GM21447 (cell line): ENCODE measurements around the gene UNC5C.
"Not testable (repeated sequence)": the region's sequence is repeated elsewhere in the genome, so short reads cannot be mapped to it uniquely, and the experiment has no call there.

Experiments
- ATAC-seq: cut with Tn5 transposase; IDR thresholded peaks from one replicate; pipeline ENCODE4 v1.9.1; 2021; ENCODE audit not compliant: unreplicated experiment

Gene UNC5C

DNA sequence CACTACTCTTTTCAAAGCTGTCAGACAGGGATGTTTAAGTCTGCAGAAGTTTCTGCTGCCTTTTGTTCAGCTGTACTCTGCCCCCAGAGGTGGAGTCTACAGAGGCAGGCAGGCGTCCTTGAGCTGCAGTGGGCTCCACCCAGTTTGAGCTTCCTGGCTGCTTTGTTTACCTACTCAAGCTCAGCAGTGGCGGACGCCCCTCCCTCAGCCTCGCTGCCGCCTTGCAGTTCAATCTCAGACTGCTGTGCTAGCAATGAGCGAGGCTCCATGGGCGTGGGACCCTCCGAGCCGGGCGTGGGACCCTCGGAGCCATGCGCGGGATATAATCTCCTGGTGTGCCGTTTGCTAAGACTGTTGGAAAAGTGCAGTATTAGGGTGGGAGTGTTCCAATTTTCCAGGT is 409.3 kb downstream of the UNC5C start:
- not testable (repeated sequence) for ATAC-seq

DNA sequence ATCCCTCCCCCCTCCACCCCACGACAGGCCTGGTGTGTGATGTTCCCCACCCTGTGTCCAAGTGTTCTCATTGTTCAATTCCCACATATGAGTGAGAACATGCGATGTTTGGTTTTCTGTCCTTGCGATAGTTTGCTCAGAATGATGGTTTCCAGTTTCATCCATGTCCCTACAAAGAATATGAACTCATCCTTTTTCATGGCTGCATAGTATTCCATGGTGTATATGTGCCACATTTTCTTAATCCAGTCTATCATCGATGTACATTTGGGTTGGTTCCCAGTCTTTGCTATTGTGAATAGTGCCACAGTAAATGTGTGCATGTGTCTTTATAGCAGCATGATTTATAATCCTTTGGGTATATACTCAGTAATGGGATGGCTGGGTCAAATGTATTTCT is 414.8 kb downstream of the UNC5C start:
- ATAC-seq = not testable (repeated sequence)

DNA sequence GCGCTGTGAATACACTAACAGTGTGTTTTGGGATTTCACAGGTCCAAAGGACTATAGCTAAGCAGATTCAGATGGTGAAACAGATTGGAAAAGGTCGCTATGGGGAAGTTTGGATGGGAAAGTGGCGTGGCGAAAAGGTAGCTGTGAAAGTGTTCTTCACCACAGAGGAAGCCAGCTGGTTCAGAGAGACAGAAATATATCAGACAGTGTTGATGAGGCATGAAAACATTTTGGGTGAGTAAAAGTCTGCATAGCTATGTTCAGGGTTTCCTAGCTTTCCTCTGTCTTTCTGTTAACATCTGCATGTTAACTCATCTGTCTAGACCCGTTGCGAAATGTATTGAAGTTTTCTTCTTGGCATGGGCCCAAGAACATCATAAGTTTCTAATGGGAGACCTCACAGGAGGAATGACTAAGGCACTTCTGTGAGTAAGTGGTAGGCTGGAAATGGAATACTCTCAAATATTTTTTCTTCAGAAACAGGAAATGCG is 418.9 kb downstream of the UNC5C start:
- ATAC-seq = no peak

DNA sequence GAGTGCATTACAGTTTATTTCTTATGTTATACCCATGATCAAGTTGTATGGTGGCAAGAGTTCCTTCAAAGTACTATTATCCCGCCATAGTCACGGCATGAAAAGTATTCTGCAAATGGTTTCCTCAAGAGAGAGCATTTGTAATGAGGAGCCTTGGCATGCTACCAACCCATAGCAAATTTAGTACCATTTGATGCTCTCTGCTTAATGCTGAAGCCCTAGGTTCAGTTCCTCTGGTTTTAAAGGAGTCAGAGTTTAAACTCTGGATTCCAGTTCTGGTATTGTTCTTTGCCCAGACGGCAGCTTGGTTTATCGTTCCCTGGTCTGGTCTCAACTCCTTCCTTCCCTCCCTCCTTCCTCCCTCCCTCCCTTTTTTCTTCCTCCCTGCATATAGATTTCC is 419.7 kb downstream of the UNC5C start:
- ATAC-seq = no peak

DNA sequence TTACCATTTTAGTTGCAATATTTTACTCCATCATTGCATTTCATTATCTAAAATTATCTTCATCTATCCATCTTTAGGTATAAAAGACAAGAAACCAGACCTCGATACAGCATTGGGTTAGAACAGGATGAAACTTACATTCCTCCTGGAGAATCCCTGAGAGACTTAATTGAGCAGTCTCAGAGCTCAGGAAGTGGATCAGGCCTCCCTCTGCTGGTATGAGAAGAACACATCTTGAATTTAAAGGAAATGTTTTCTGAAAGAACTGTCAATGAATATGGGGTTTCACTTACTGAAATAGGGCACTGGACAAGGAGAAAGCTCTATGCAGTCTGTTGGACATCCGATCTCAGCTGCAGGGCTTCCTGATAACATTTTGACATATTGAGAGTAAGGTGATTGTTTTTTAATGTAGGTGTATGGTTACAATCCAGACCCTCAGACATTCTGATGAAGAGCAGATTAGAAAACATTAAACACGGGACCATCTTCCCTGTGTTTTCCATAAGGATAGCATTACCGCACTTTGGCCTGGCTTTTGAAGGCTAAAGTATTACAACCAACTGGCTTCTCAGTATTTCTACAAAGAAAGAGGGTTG is 423.8 kb downstream of the UNC5C start:
- no peak for ATAC-seq

DNA sequence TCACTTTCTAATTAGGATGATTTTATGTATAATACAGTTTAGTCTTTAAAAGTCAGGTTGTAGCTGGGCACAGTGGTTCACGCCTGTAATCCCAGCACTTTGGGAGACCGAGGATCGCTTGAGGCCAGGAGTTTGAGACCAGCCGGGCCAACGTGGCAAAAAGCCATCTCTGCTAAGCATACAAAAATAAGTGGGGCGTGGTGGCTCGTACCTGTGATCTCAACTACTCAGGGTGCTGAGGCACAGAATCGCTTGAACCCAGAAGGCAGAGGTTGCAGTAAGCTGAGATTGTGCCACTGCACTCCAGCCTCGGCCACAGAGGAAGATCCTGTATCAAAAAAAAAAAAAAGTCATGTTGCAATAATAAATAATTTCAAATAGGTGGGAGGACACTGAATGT is 426.8 kb downstream of the UNC5C start:
- ATAC-seq = no peak

DNA sequence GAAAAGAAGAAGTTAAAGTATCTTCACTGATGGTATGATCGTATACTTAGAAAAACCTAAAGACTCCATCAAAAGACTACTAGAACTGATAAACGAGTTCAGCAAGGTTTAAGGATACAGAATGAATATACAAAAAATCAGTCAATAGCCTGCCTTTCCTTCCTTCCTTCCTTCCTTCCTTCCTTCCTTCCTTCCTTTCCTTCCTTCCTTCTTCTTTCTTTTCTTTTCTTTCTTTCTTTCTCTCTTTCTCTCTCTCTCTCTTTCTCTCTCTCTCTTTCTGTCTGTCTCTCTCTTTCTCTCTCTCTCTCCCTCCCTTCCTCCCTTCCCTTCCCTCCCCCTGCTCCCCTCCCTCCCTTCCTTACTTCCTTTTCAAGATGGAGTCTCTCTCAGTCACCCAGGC is 428.3 kb downstream of the UNC5C start:
- ATAC-seq = no peak

DNA sequence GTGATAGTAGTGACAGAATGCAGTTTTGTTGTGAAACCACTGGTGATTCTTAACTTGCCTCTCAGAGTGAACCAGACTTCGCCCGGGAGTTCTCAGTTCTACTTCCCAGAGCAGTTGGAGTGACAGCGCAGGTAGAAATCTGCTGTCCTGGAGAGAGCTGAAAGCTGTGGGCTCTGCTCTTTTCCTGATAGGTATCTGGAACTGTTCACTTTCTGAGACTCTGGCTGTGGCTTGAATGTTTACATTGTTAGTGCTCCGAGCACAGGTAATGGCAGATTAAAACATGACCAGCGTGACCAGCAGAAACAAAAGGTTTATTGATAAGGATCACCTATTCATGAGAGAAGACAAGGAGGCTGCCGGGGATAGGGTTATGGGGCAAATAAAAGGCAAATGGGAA is 430.3 kb downstream of the UNC5C start:
- no peak for ATAC-seq

DNA sequence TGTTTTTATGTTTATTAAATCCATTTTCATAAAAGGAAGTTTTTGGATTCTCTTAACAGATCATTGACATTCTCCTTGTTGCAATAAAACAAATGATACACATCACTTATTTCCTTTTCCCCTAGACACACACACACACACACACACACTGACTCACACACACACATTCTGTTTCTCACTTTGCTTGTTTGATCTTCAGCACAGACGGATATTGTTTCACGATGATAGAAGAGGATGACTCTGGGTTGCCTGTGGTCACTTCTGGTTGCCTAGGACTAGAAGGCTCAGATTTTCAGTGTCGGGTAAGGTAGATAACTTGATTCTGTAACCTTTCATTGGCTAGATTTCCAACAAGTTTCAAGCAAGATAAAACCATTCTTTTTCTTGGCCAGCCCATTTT is 434.3 kb downstream of the UNC5C start:
- ATAC-seq = no peak
